Left ventricle myocardium superior (tissue), 1 donor: Measurements from ENCODE around the gene CACNA2D3. TPM values are rescaled to one million over a fixed set of nuclear protein-coding genes. Genes with fewer than 3 reads are reported as not detected.

Experiments used
- ATAC-seq: fragments of 200-7000 bp; cut with Tn5 transposase; one replicate; pipeline ENCODE4 v1.9.1; 2020; ENCODE audit warnings: mild to moderate bottlenecking, moderate library complexity
- DNase-seq: peaks from one replicate; pipeline ENCODE4 v3.0.0-alpha.2; 2020
- intact Hi-C: fragments of 100-400 bp; cut with micrococcal nuclease; formaldehyde crosslinking; loops from one replicate; pipeline ENCODE4 v1.11.0; 2022
- total RNA-seq: library from RNA; stranded (reverse); fragmentation: NEBNext Ultra II Directional; extraction: Animal tissue kit (Norgen Biotek cat#: 25700); gene quantifications from one replicate; pipeline ENCODE4 v1.2.1, GENCODE V29; 2021
- donor health status: DM: no; HTN: yes; CAD: no; lungs with severe emphysema.

The CACNA2D3 gene
- total RNA-seq, 1 donor from 2014 or later = 26.9 TPM

- intact Hi-C loops = no loop called here
- DNase-seq (no peak), ATAC-seq (no peak)
Measured at GRCh38 chr3:54164192-54164975, 42.0 kb downstream of the CACNA2D3 start.

GRCh38 chr3:54165865-54166264 is 43.5 kb downstream of the CACNA2D3 start:
- DNase-seq = no peak
- intact Hi-C loops = no loop called here
- ATAC-seq = peak; percentile 74

GRCh38 chr3:54167999-54168398 is 45.6 kb downstream of the CACNA2D3 start:
- DNase-seq = no peak
- intact Hi-C loops = no loop called here
- no peak for ATAC-seq

GRCh38 chr3:54168451-54168850 is 46.1 kb downstream of the CACNA2D3 start:
- DNase-seq (no peak), ATAC-seq (no peak)
- intact Hi-C loops = no loop called here

- ATAC-seq (no peak), DNase-seq (no peak)
- intact Hi-C loops = no loop called here
Measured at GRCh38 chr3:54169524-54169923, 47.2 kb downstream of the CACNA2D3 start.

GRCh38 chr3:54171509-54171908 is 49.2 kb downstream of the CACNA2D3 start:
- no peak for ATAC-seq
- intact Hi-C loops = no loop called here
- DNase-seq = no peak

- DNase-seq (no peak), ATAC-seq (no peak)
- intact Hi-C loops = no loop called here
Measured at GRCh38 chr3:54171951-54172350, 49.6 kb downstream of the CACNA2D3 start.

GRCh38 chr3:54173371-54173770 is 51.0 kb downstream of the CACNA2D3 start:
- intact Hi-C loops = no loop called here
- no peak for DNase-seq
- no peak for ATAC-seq

GRCh38 chr3:54176106-54176505 is 53.8 kb downstream of the CACNA2D3 start:
- DNase-seq (no peak), ATAC-seq (no peak)
- intact Hi-C loops = no loop called here

GRCh38 chr3:54177816-54178215 is 55.5 kb downstream of the CACNA2D3 start:
- intact Hi-C loops = no loop called here
- DNase-seq = no peak
- no peak for ATAC-seq

GRCh38 chr3:54178376-54178775 is 56.0 kb downstream of the CACNA2D3 start:
- ATAC-seq (no peak), DNase-seq (no peak)
- intact Hi-C loops = no loop called here

GRCh38 chr3:54180921-54181320 is 58.6 kb downstream of the CACNA2D3 start:
- intact Hi-C loops = no loop called here
- DNase-seq = no peak
- ATAC-seq = no peak

- intact Hi-C loops = no loop called here
- DNase-seq (no peak), ATAC-seq (no peak)
Measured at GRCh38 chr3:54182242-54182641, 59.9 kb downstream of the CACNA2D3 start.

- DNase-seq (no peak), ATAC-seq (no peak)
- intact Hi-C loops = no loop called here
Measured at GRCh38 chr3:54185740-54186139, 63.4 kb downstream of the CACNA2D3 start.

- ATAC-seq = peak; percentile 75
- peak; percentile 39 for DNase-seq
- intact Hi-C loops = no loop called here
Measured at GRCh38 chr3:54188176-54188791, 65.9 kb downstream of the CACNA2D3 start.

- DNase-seq (no peak), ATAC-seq (no peak)
- intact Hi-C loops = no loop called here
Measured at GRCh38 chr3:54191220-54191619, 68.9 kb downstream of the CACNA2D3 start.

GRCh38 chr3:54192026-54192425 is 69.7 kb downstream of the CACNA2D3 start:
- ATAC-seq = no peak
- intact Hi-C loops = no loop called here
- no peak for DNase-seq

- DNase-seq = no peak
- intact Hi-C loops = no loop called here
- ATAC-seq = no peak
Measured at GRCh38 chr3:54193093-54193492, 70.7 kb downstream of the CACNA2D3 start.

- ATAC-seq (no peak), DNase-seq (no peak)
- intact Hi-C loops = no loop called here
Measured at GRCh38 chr3:54196360-54196991, 74.1 kb downstream of the CACNA2D3 start.

GRCh38 chr3:54197509-54197908 is 75.2 kb downstream of the CACNA2D3 start:
- peak; percentile 82 for ATAC-seq
- peak; percentile 37 for DNase-seq
- intact Hi-C loops = no loop called here

- DNase-seq (no peak), ATAC-seq (no peak)
- intact Hi-C loops = no loop called here
Measured at GRCh38 chr3:54198556-54198955, 76.2 kb downstream of the CACNA2D3 start.
